HEK293 (cell line): ENCODE measurements around the gene IFNL2.

Experiments
- GFI1B ChIP-seq: fragments of 450-650 bp; formaldehyde crosslinking; IDR thresholded peaks from 2 replicates; pipeline ENCODE4 v1.5.1; 2016; ENCODE audit warnings: missing biosample characterization, missing genetic modification characterization
- GLIS2 ChIP-seq: fragments of 450-650 bp; formaldehyde crosslinking; IDR thresholded peaks from 2 replicates; pipeline ENCODE4 v1.5.1; 2016; ENCODE audit warnings: missing biosample characterization, missing genetic modification characterization
- MYNN ChIP-seq: fragments of 450-650 bp; formaldehyde crosslinking; IDR thresholded peaks from 2 replicates; pipeline ENCODE4 v1.5.1; 2016; ENCODE audit warnings: missing biosample characterization, missing genetic modification characterization, borderline replicate concordance
- OSR2 ChIP-seq: fragments of 450-650 bp; formaldehyde crosslinking; IDR thresholded peaks from 2 replicates; pipeline ENCODE4 v1.5.1; 2016; ENCODE audit warnings: missing biosample characterization, missing genetic modification characterization
- REST ChIP-seq: fragments of 450-650 bp; formaldehyde crosslinking; IDR thresholded peaks from 2 replicates; pipeline ENCODE4 v1.5.1; 2016; ENCODE audit warnings: missing biosample characterization, missing genetic modification characterization
- SALL2 ChIP-seq: fragments of 450-650 bp; formaldehyde crosslinking; IDR thresholded peaks from 2 replicates; pipeline ENCODE4 v1.5.0; 2017; ENCODE audit warnings: missing biosample characterization, mild to moderate bottlenecking, missing genetic modification characterization, borderline replicate concordance
- ZBTB48 ChIP-seq: fragments of 450-650 bp; formaldehyde crosslinking; IDR thresholded peaks from 2 replicates; pipeline ENCODE4 v1.5.1; 2016; ENCODE audit warnings: missing biosample characterization, missing genetic modification characterization
- ZBTB49 ChIP-seq: fragments of 450-650 bp; formaldehyde crosslinking; IDR thresholded peaks from 2 replicates; pipeline ENCODE4 v1.5.1; 2016; ENCODE audit warnings: missing biosample characterization, missing genetic modification characterization, low read depth
- ZNF10 ChIP-seq: fragments of 450-650 bp; formaldehyde crosslinking; IDR thresholded peaks from 2 replicates; pipeline ENCODE4 v1.5.1; 2017; ENCODE audit warnings: missing biosample characterization, missing genetic modification characterization
- ZNF121 ChIP-seq: fragments of 450-650 bp; formaldehyde crosslinking; IDR thresholded peaks from 2 replicates; pipeline ENCODE4 v1.5.1; 2016; ENCODE audit warnings: missing biosample characterization, missing genetic modification characterization
- ZNF132 ChIP-seq: fragments of 450-650 bp; formaldehyde crosslinking; IDR thresholded peaks from 2 replicates; pipeline ENCODE4 v1.5.1; 2017; ENCODE audit warnings: missing biosample characterization, missing genetic modification characterization, borderline replicate concordance
- ZNF175 ChIP-seq: fragments of 450-650 bp; formaldehyde crosslinking; IDR thresholded peaks from 2 replicates; pipeline ENCODE4 v1.5.1; 2016; ENCODE audit warnings: missing biosample characterization, missing genetic modification characterization
- ZNF211 ChIP-seq: fragments of 450-650 bp; formaldehyde crosslinking; IDR thresholded peaks from 2 replicates; pipeline ENCODE4 v1.5.1; 2016; ENCODE audit warnings: low read depth, missing biosample characterization, missing genetic modification characterization
- ZNF223 ChIP-seq: fragments of 450-650 bp; formaldehyde crosslinking; IDR thresholded peaks from 2 replicates; pipeline ENCODE4 v1.5.1; 2016; ENCODE audit warnings: missing biosample characterization, missing genetic modification characterization
- ZNF248 ChIP-seq: fragments of 450-650 bp; formaldehyde crosslinking; IDR thresholded peaks from 2 replicates; pipeline ENCODE4 v1.5.1; 2017; ENCODE audit warnings: missing biosample characterization, missing genetic modification characterization
- ZNF324 ChIP-seq: fragments of 450-650 bp; formaldehyde crosslinking; IDR thresholded peaks from 2 replicates; pipeline ENCODE4 v1.5.1; 2016; ENCODE audit warnings: missing biosample characterization, missing genetic modification characterization
- ZNF48 ChIP-seq: fragments of 450-650 bp; formaldehyde crosslinking; IDR thresholded peaks from 2 replicates; pipeline ENCODE4 v1.5.1; 2016; ENCODE audit warnings: missing biosample characterization, missing genetic modification characterization
- ZNF560 ChIP-seq: fragments of 450-650 bp; formaldehyde crosslinking; IDR thresholded peaks from 2 replicates; pipeline ENCODE4 v1.5.1; 2017; ENCODE audit warnings: missing biosample characterization, missing genetic modification characterization, borderline replicate concordance
- ZNF76 ChIP-seq: fragments of 450-650 bp; formaldehyde crosslinking; IDR thresholded peaks from 2 replicates; pipeline ENCODE4; 2016; ENCODE audit warnings: low read depth, missing biosample characterization, missing genetic modification characterization, borderline replicate concordance
- ZNF776 ChIP-seq: fragments of 450-650 bp; formaldehyde crosslinking; IDR thresholded peaks from 2 replicates; pipeline ENCODE4 v1.5.0; 2017; ENCODE audit warnings: missing biosample characterization, missing genetic modification characterization, borderline replicate concordance
- ZSCAN16 ChIP-seq: fragments of 450-650 bp; formaldehyde crosslinking; IDR thresholded peaks from 2 replicates; pipeline ENCODE4 v1.5.1; 2016; ENCODE audit warnings: missing biosample characterization, missing genetic modification characterization
- ZSCAN5A ChIP-seq: fragments of 450-650 bp; formaldehyde crosslinking; IDR thresholded peaks from 2 replicates; pipeline ENCODE4 v1.5.1; 2016; ENCODE audit warnings: missing biosample characterization, missing genetic modification characterization
- TF ChIP-seq, protein P1 (sequence below): fragments of 450-650 bp; IDR thresholded peaks from 2 replicates; pipeline ENCODE4 v1.5.1; 2018; ENCODE audit warnings: missing biosample characterization, mild to moderate bottlenecking, missing genetic modification characterization
- TF ChIP-seq, protein P2 (sequence below): fragments of 450-650 bp; formaldehyde crosslinking; IDR thresholded peaks from 2 replicates; pipeline ENCODE4 v1.5.1; 2017; ENCODE audit warnings: missing biosample characterization, missing genetic modification characterization
- TF ChIP-seq, protein P3 (sequence below): fragments of 450-650 bp; formaldehyde crosslinking; IDR thresholded peaks from 2 replicates; pipeline ENCODE4 v1.5.1; 2016; ENCODE audit warnings: missing biosample characterization, missing genetic modification characterization

Gene IFNL2

GRCh38 chr19:39304701-39305571 is 36.7 kb downstream of the IFNL2 start (continued):
- TF ChIP-seq REST (tag by site-specific recombination) (no peak), ZSCAN5A (tag by site-specific recombination) (no peak), ZNF560 (tag by site-specific recombination) (no peak), ZNF10 (no peak), GFI1B (tag by site-specific recombination) (no peak), ZNF132 (tag by site-specific recombination) (no peak), ZNF76 (tag by site-specific recombination) (no peak), ZNF324 (tag by site-specific recombination) (no peak), ZNF48 (tag by site-specific recombination) (no peak), ZNF211 (tag by site-specific recombination) (no peak), ZNF223 (tag by site-specific recombination) (no peak), OSR2 (tag by site-specific recombination) (no peak), ZSCAN16 (no peak), SALL2 (tag by site-specific recombination) (no peak), GLIS2 (peak; percentile 61), MYNN (tag by site-specific recombination) (no peak), ZNF121 (tag by site-specific recombination) (no peak), ZNF248 (no peak), ZNF776 (tag by site-specific recombination) (no peak), ZBTB49 (no peak), ZBTB48 (tag by site-specific recombination) (peak; percentile 84), ZNF175 (no peak)
- TF ChIP-seq, protein P1, sequence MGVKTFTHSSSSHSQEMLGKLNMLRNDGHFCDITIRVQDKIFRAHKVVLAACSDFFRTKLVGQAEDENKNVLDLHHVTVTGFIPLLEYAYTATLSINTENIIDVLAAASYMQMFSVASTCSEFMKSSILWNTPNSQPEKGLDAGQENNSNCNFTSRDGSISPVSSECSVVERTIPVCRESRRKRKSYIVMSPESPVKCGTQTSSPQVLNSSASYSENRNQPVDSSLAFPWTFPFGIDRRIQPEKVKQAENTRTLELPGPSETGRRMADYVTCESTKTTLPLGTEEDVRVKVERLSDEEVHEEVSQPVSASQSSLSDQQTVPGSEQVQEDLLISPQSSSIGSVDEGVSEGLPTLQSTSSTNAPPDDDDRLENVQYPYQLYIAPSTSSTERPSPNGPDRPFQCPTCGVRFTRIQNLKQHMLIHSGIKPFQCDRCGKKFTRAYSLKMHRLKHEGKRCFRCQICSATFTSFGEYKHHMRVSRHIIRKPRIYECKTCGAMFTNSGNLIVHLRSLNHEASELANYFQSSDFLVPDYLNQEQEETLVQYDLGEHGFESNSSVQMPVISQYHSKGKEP: no peak
- TF ChIP-seq, protein P2, sequence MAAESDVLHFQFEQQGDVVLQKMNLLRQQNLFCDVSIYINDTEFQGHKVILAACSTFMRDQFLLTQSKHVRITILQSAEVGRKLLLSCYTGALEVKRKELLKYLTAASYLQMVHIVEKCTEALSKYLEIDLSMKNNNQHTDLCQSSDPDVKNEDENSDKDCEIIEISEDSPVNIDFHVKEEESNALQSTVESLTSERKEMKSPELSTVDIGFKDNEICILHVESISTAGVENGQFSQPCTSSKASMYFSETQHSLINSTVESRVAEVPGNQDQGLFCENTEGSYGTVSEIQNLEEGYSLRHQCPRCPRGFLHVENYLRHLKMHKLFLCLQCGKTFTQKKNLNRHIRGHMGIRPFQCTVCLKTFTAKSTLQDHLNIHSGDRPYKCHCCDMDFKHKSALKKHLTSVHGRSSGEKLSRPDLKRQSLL (tag by site-specific recombination): no peak
- TF ChIP-seq, protein P3, sequence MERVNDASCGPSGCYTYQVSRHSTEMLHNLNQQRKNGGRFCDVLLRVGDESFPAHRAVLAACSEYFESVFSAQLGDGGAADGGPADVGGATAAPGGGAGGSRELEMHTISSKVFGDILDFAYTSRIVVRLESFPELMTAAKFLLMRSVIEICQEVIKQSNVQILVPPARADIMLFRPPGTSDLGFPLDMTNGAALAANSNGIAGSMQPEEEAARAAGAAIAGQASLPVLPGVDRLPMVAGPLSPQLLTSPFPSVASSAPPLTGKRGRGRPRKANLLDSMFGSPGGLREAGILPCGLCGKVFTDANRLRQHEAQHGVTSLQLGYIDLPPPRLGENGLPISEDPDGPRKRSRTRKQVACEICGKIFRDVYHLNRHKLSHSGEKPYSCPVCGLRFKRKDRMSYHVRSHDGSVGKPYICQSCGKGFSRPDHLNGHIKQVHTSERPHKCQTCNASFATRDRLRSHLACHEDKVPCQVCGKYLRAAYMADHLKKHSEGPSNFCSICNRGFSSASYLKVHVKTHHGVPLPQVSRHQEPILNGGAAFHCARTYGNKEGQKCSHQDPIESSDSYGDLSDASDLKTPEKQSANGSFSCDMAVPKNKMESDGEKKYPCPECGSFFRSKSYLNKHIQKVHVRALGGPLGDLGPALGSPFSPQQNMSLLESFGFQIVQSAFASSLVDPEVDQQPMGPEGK: peak; percentile 51
